IgD-negative memory B cell (primary cell): ENCODE results near the gene VAMP1. TPM values are rescaled to one million over a fixed set of nuclear protein-coding genes. Genes with fewer than 3 reads are reported as not detected.
"Not testable (repeated sequence)": the region's sequence is repeated elsewhere in the genome, so short reads cannot be mapped to it uniquely, and the experiment has no call there.

Experiments used
- H3K27ac Mint-ChIP-seq, 3 donors: one replicate each; pipeline ENCODE4 v1.8.0; 2020 to 2022; ENCODE audit warnings: mild to moderate bottlenecking in 3 of 3, mixed read lengths in 3 of 3, moderate library complexity in 1 of 3
- H3K27me3 Mint-ChIP-seq: one replicate; pipeline ENCODE4 v1.8.0; 2021; ENCODE audit warnings: mixed read lengths
- H3K36me3 Mint-ChIP-seq: one replicate; pipeline ENCODE4 v1.8.0; 2020; ENCODE audit warnings: mild to moderate bottlenecking, mixed read lengths
- H3K4me1 Mint-ChIP-seq, 3 donors: one replicate each; pipeline ENCODE4 v1.8.0; 2020 to 2022; ENCODE audit warnings: mixed read lengths in 3 of 3, mild to moderate bottlenecking in 1 of 3
- H3K4me3 Mint-ChIP-seq, 4 donors: one replicate each; pipeline ENCODE4 v1.8.0; 2020 to 2022; ENCODE audit warnings: mild to moderate bottlenecking in 4 of 4, mixed read lengths in 4 of 4, moderate library complexity in 3 of 4
- H3K9me3 Mint-ChIP-seq, 3 donors: one replicate each; pipeline ENCODE4 v1.8.0; 2020 to 2021; ENCODE audit warnings: mixed read lengths in 3 of 3, mild to moderate bottlenecking in 1 of 3
- polyA plus RNA-seq: library from polyadenylated mRNA; unstranded; fragments of 300-500 nt; fragmentation: Illumina TruSeq; gene quantifications from one replicate; pipeline ENCODE4 v1.2.3, GENCODE V29; 2021

Gene VAMP1
- 8.1 TPM for polyA plus RNA-seq

- Mint-ChIP-seq H3K36me3 (peaks cover 6% of the 10 kb centered on the region), H3K27ac (peak within 1 kb of the TSS; percentile 86 to 96 (median 95)), H3K27me3 (peaks cover 1% of the 10 kb centered on the region), H3K9me3 (no peaks in the 10 kb centered on the region), H3K4me3 (peak within 1 kb of the TSS; percentile 90 to 98 (median 97)), H3K4me1 (peaks cover 30 to 45% (median 36%) of the 10 kb centered on the region in 3 donors)
These were observed at the start of gene VAMP1 for GRCh38 chr12:6470375-6471163. Gene VAMP1, minus strand, starts transcription at chr12:6470677. Its CDS starts 146 bp downstream, at chr12:6470531.

- Mint-ChIP-seq H3K36me3 (peaks cover 13% of the 10 kb centered on the region), H3K27me3 (no peaks in the 10 kb centered on the region), H3K4me3 (no peak overlapping the region), H3K27ac (no peak overlapping the region), H3K9me3 (no peaks in the 10 kb centered on the region), H3K4me1 (no peaks in the 10 kb centered on the region)
These were observed 49.7 kb upstream of the VAMP1 start for GRCh38 chr12:6520186-6520585.

- Mint-ChIP-seq H3K27me3 (no peaks in the 10 kb centered on the region), H3K4me1 (no peaks in the 10 kb centered on the region), H3K36me3 (peaks cover 10% of the 10 kb centered on the region), H3K9me3 (no peaks in the 10 kb centered on the region), H3K27ac (no peak overlapping the region), H3K4me3 (no peak overlapping the region)
These were observed 37.6 kb upstream of the VAMP1 start for GRCh38 chr12:6508087-6508486.

- no peaks in the 10 kb centered on the region for H3K9me3 Mint-ChIP-seq
- no peak overlapping the region for H3K27ac Mint-ChIP-seq
- H3K4me1 Mint-ChIP-seq, result no peaks in the 10 kb centered on the region
- no peaks in the 10 kb centered on the region for H3K27me3 Mint-ChIP-seq
- no peak overlapping the region for H3K4me3 Mint-ChIP-seq
- H3K36me3 Mint-ChIP-seq, result peaks cover 6% of the 10 kb centered on the region
These were observed 36.9 kb upstream of the VAMP1 start for GRCh38 chr12:6507102-6507998.

- no peak overlapping the region for H3K27ac Mint-ChIP-seq
- H3K36me3 Mint-ChIP-seq, result peaks cover 3% of the 10 kb centered on the region
These were observed 30.0 kb upstream of the VAMP1 start for GRCh38 chr12:6500466-6500865.

GRCh38 chr12:6497291-6497690 lies 26.8 kb upstream of the VAMP1 start:
- Mint-ChIP-seq H3K4me3 (peak overlapping the region in 1 of 4 donors; percentile 37), H3K4me1 (peaks cover 17 to 19% (median 18%) of the 10 kb centered on the region in 3 donors), H3K27ac (peak overlapping the region in 1 of 3 donors; percentile 73)
- H3K36me3 Mint-ChIP-seq, H3K27me3 Mint-ChIP-seq, H3K9me3 Mint-ChIP-seq: not testable (repeated sequence)

More at GRCh38 chr12:6500466-6500865, 30.0 kb upstream of the VAMP1 start:
- Mint-ChIP-seq H3K9me3 (no peaks in the 10 kb centered on the region), H3K27me3 (no peaks in the 10 kb centered on the region), H3K4me3 (no peak overlapping the region), H3K4me1 (peaks cover 1 to 5% (median 1%) of the 10 kb centered on the region in 3 donors)

GRCh38 chr12:6494968-6495367 lies 24.5 kb upstream of the VAMP1 start:
- Mint-ChIP-seq H3K4me1 (peaks cover 18 to 21% (median 19%) of the 10 kb centered on the region in 3 donors), H3K36me3 (peaks cover 3% of the 10 kb centered on the region), H3K9me3 (no peaks in the 10 kb centered on the region), H3K27ac (peak overlapping the region in 2 of 3 donors; percentile 25 to 83), H3K4me3 (peak overlapping the region; percentile 88 to 99 (median 97)), H3K27me3 (no peaks in the 10 kb centered on the region)

- Mint-ChIP-seq H3K9me3 (no peaks in the 10 kb centered on the region), H3K27ac (peak overlapping the region; percentile 83 to 99 (median 90)), H3K27me3 (no peaks in the 10 kb centered on the region), H3K4me3 (peak overlapping the region; percentile 88 to 99 (median 97)), H3K36me3 (peaks cover 3% of the 10 kb centered on the region), H3K4me1 (peaks cover 18 to 21% (median 19%) of the 10 kb centered on the region in 3 donors)
These were observed 23.8 kb upstream of the VAMP1 start for GRCh38 chr12:6494258-6494743.

GRCh38 chr12:6493497-6494257 lies 23.2 kb upstream of the VAMP1 start, which contains the start of gene NCAPD2:
Gene NCAPD2, plus strand, starts transcription at chr12:6494102. Its CDS starts 997 bp downstream, at chr12:6495099.
- Mint-ChIP-seq H3K4me3 (peak within 1 kb of the TSS; percentile 88 to 99 (median 97)), H3K4me1 (peaks cover 18 to 21% (median 19%) of the 10 kb centered on the region in 3 donors), H3K27me3 (no peaks in the 10 kb centered on the region), H3K27ac (peak within 1 kb of the TSS; percentile 83 to 99 (median 97)), H3K36me3 (peaks cover 3% of the 10 kb centered on the region), H3K9me3 (no peaks in the 10 kb centered on the region)

- no peaks in the 10 kb centered on the region for H3K36me3 Mint-ChIP-seq
- H3K4me1 Mint-ChIP-seq, result peaks cover 16 to 21% (median 19%) of the 10 kb centered on the region in 3 donors
- no peaks in the 10 kb centered on the region for H3K27me3 Mint-ChIP-seq
- peak within 1 kb of the TSS; percentile 83 to 99 (median 97) for H3K27ac Mint-ChIP-seq
- peak within 1 kb of the TSS; percentile 88 to 99 (median 97) for H3K4me3 Mint-ChIP-seq
- H3K9me3 Mint-ChIP-seq, result no peaks in the 10 kb centered on the region
These were observed 22.5 kb upstream of the VAMP1 start, which contains the start of gene MRPL51 for GRCh38 chr12:6492838-6493496. Gene MRPL51, minus strand, starts transcription at chr12:6493262. Its CDS starts 126 bp downstream, at chr12:6493136.

GRCh38 chr12:6490673-6491072 lies 20.2 kb upstream of the VAMP1 start:
- not testable (repeated sequence) for H3K27ac Mint-ChIP-seq, H3K36me3 Mint-ChIP-seq, H3K27me3 Mint-ChIP-seq, H3K9me3 Mint-ChIP-seq
- Mint-ChIP-seq H3K4me1 (peaks cover 15 to 21% (median 19%) of the 10 kb centered on the region in 3 donors), H3K4me3 (peak overlapping the region in 1 of 4 donors; percentile 29)

GRCh38 chr12:6489449-6489848 lies 19.0 kb upstream of the VAMP1 start:
- Mint-ChIP-seq H3K9me3 (no peaks in the 10 kb centered on the region), H3K27me3 (no peaks in the 10 kb centered on the region), H3K4me3 (no peak overlapping the region), H3K4me1 (peaks cover 7 to 9% (median 8%) of the 10 kb centered on the region in 3 donors), H3K27ac (no peak overlapping the region), H3K36me3 (no peaks in the 10 kb centered on the region)

GRCh38 chr12:6488240-6488639 lies 17.8 kb upstream of the VAMP1 start:
- Mint-ChIP-seq H3K9me3 (no peaks in the 10 kb centered on the region), H3K27me3 (no peaks in the 10 kb centered on the region), H3K36me3 (no peaks in the 10 kb centered on the region)

GRCh38 chr12:6478416-6478815 lies 7.9 kb upstream of the VAMP1 start:
- Mint-ChIP-seq H3K4me1 (peaks cover 0 to 2% (median 0%) of the 10 kb centered on the region in 3 donors), H3K4me3 (no peak overlapping the region), H3K27ac (no peak overlapping the region), H3K36me3 (no peaks in the 10 kb centered on the region), H3K9me3 (no peaks in the 10 kb centered on the region), H3K27me3 (peaks cover 1% of the 10 kb centered on the region)

More at GRCh38 chr12:6488240-6488639, 17.8 kb upstream of the VAMP1 start:
- no peak overlapping the region for H3K27ac Mint-ChIP-seq
- H3K4me1 Mint-ChIP-seq, result peaks cover 5 to 9% (median 6%) of the 10 kb centered on the region in 3 donors
- peak overlapping the region in 1 of 4 donors; percentile 5 for H3K4me3 Mint-ChIP-seq
